NCI-H69 (cell line): Measurements from ENCODE around the gene ZIC5.

Source experiments
- DNase-seq: peaks from one replicate; lab custom pipeline; 2025; lab: John Stamatoyannopoulos, UW

The ZIC5 gene

GRCh38 chr13:99971576-99972189 lies at the start of gene ZIC5:
TSS of gene ZIC5 (minus strand) at chr13:99971767. CDS start at chr13:99971603, 164 bp downstream.
- DNase-seq: peak; percentile 99

GRCh38 chr13:100019780-100020356 lies 48.3 kb upstream of the ZIC5 start:
- no peak for DNase-seq

GRCh38 chr13:100014621-100015020 lies 43.1 kb upstream of the ZIC5 start:
- DNase-seq: no peak

- DNase-seq: no peak
Measured at GRCh38 chr13:99998261-99998660, 26.7 kb upstream of the ZIC5 start.

- DNase-seq: no peak
Measured at GRCh38 chr13:99997702-99998214, 26.2 kb upstream of the ZIC5 start.

GRCh38 chr13:99996381-99996973 lies 24.9 kb upstream of the ZIC5 start:
- no peak for DNase-seq

- DNase-seq: no peak
Measured at GRCh38 chr13:99995589-99996380, 24.2 kb upstream of the ZIC5 start.

GRCh38 chr13:99995104-99995588 lies 23.6 kb upstream of the ZIC5 start:
- DNase-seq: no peak

GRCh38 chr13:99994638-99995020 lies 23.1 kb upstream of the ZIC5 start:
- DNase-seq: no peak

- DNase-seq: no peak
Measured at GRCh38 chr13:99993660-99994637, 22.4 kb upstream of the ZIC5 start.

GRCh38 chr13:99992949-99993351 lies 21.4 kb upstream of the ZIC5 start:
- DNase-seq: no peak

- DNase-seq: no peak
Measured at GRCh38 chr13:99991828-99992775, 20.5 kb upstream of the ZIC5 start.

- DNase-seq: no peak
Measured at GRCh38 chr13:99991013-99991827, 19.7 kb upstream of the ZIC5 start.

GRCh38 chr13:99990126-99990977 lies 18.8 kb upstream of the ZIC5 start:
- DNase-seq: no peak

- DNase-seq: no peak
Measured at GRCh38 chr13:99989276-99990125, 17.9 kb upstream of the ZIC5 start.

GRCh38 chr13:99988529-99989275 lies 17.1 kb upstream of the ZIC5 start:
- DNase-seq: no peak
